GM18511 (cell line): ENCODE measurements around the gene PLXNA4.

Experiments used
- ATAC-seq: cut with Tn5 transposase; IDR thresholded peaks from one replicate; pipeline ENCODE4 v1.9.1; 2021; ENCODE audit warnings: mild to moderate bottlenecking, moderate library complexity; ENCODE audit not compliant: unreplicated experiment

PLXNA4 gene

GRCh38 chr7:132290021-132290420 is 286.2 kb downstream of the PLXNA4 start:
- ATAC-seq = no peak

- ATAC-seq = no peak
Observed at GRCh38 chr7:132286836-132287235, 289.4 kb downstream of the PLXNA4 start.

- ATAC-seq = no peak
Observed at GRCh38 chr7:132280335-132280734, 295.9 kb downstream of the PLXNA4 start.

GRCh38 chr7:132279718-132280117 is 296.6 kb downstream of the PLXNA4 start:
- ATAC-seq = no peak

- no peak for ATAC-seq
Observed at GRCh38 chr7:132276976-132277725, 299.1 kb downstream of the PLXNA4 start.

GRCh38 chr7:132276234-132276630 is 300.0 kb downstream of the PLXNA4 start:
- no peak for ATAC-seq

- ATAC-seq = no peak
Observed at GRCh38 chr7:132275416-132276233, 300.6 kb downstream of the PLXNA4 start.

- ATAC-seq = no peak
Observed at GRCh38 chr7:132272763-132273371, 303.4 kb downstream of the PLXNA4 start.

GRCh38 chr7:132270517-132270916 is 305.8 kb downstream of the PLXNA4 start:
- ATAC-seq = no peak

- no peak for ATAC-seq
Observed at GRCh38 chr7:132269718-132270117, 306.6 kb downstream of the PLXNA4 start.

- ATAC-seq = no peak
Observed at GRCh38 chr7:132263151-132263550, 313.1 kb downstream of the PLXNA4 start.

GRCh38 chr7:132262160-132262470 is 314.2 kb downstream of the PLXNA4 start:
- no peak for ATAC-seq

- ATAC-seq = no peak
Observed at GRCh38 chr7:132261327-132262159, 314.7 kb downstream of the PLXNA4 start.

GRCh38 chr7:132258231-132258630 is 318.0 kb downstream of the PLXNA4 start:
- ATAC-seq = no peak

- no peak for ATAC-seq
Observed at GRCh38 chr7:132257253-132257652, 319.0 kb downstream of the PLXNA4 start.

GRCh38 chr7:132256721-132257212 is 319.5 kb downstream of the PLXNA4 start:
- ATAC-seq = no peak

- no peak for ATAC-seq
Observed at GRCh38 chr7:132255898-132256297, 320.4 kb downstream of the PLXNA4 start.

GRCh38 chr7:132255115-132255797 is 321.0 kb downstream of the PLXNA4 start:
- ATAC-seq = no peak

- no peak for ATAC-seq
Observed at GRCh38 chr7:132254455-132254854, 321.8 kb downstream of the PLXNA4 start.

GRCh38 chr7:132252793-132253100 is 323.5 kb downstream of the PLXNA4 start:
- ATAC-seq = no peak

GRCh38 chr7:132251327-132251659 is 325.0 kb downstream of the PLXNA4 start:
- no peak for ATAC-seq
